Left renal cortex interstitium (tissue), 4 donors: ENCODE results near the gene HIF1A. TPM values are rescaled to one million over a fixed set of nuclear protein-coding genes. Genes with fewer than 3 reads are reported as not detected.

Experiments used
- DNase-seq, 4 donors: peaks; one replicate each; pipeline ENCODE4 v3.0.0-alpha.2; 2013; ENCODE audit warnings: low read depth in 4 of 4, low spot score in 2 of 4, missing footprints in 1 of 4
- polyA plus RNA-seq, 4 donors: library from polyadenylated mRNA; unstranded; fragments of 120-200 nt; gene quantifications; one replicate each; pipeline ENCODE4 v1.2.1, GENCODE V29; 2013; ENCODE audit not compliant: insufficient read length in 4 of 4

Gene HIF1A
- polyA plus RNA-seq, 4 donors = 143 to 178 (median 154) TPM

DNA sequence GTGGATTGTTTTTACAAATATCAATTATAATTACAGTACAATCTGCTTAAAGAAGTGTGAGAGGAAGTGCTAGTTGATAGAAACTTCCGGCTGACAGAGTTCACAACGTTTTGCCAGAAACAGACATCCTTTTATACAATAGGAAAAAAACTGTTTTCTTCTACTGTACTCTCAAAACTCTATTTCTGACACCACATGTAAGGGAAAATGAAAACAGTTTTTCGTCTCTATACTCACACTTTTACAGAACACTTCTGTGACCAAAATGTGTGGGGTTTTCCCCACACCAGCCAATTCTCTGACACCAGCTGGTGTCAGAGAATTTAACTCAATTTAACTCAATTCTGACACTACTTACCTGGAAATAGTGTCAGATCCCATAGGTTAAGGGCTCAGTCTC is 24.2 kb upstream of the HIF1A start:
- DNase-seq = no peak

DNA sequence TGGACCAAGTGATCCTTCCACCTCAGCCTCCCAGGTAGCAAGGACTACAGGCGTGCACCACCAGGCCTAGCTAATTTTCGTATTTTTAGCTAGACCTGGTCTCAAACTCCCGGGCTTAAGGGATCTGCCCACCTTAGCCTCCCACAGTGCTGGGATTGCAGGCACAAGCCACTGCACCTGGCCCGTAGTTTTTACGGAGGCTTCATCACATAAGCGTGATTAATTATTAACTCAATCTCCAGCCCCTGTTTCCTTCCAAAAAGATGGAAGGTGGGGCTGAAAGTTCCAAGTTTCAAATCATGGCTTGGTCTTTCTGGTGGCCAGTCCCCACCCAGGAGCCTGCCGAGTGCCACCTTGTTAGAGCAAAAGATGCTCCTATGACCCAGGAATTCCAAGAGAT is 22.5 kb upstream of the HIF1A start:
- no peak for DNase-seq

DNA sequence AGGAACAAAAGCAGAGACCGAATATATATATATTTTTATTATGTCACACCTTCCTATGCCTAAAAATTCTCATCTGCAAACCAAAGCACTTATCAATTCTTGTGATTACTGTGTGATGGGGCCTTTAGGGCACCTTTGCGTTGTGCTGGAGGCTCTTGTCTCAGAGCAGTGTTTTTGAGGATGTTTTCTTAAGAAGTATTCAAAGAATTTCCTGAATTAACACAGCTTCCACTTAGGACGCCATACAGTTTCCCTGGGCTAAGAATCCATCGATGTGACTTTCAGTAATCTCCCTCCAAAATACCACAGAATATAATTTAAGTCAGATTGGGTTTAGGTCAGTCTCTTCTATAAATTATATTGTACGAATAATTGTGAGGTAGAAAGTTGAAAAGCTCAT is 22.0 kb upstream of the HIF1A start:
- no peak for DNase-seq

DNA sequence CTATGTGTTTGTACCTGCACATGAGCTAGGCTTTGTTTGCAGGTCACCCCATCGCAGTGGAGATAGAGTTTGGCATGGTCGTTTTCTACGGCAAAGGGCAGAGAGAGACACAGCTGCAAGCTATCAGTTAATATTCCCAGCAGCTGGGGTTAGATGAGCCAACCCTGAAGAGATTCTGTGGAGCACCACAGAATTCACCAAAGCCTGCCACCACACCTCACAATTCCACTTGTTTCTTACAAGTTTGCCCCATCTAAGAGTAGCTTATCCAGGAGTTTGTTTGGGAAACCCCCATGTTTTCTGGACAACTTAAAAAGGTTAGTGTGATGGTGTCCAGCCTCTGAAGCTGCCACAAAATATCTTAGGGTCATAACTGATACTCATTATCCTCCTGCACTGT is 20.0 kb upstream of the HIF1A start:
- DNase-seq = no peak

DNA sequence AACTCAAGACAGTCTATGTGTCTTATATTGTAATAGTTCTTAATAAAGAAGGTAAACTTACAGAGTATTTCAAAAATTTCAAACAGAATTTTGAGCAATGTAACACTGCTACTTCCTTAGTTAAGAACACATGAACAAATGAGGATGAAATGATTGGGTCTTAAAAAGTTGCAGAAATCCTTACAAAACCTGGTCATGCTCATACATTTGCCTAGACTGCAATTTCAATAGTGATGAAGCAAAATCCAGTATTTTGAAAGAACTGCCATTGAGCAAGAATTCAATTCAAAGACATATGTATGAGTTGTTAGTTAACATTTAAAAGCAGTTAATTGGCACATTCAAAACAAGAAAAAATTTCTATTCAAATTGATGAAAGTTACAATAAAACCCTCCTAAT is 17.8 kb upstream of the HIF1A start:
- DNase-seq = no peak

DNA sequence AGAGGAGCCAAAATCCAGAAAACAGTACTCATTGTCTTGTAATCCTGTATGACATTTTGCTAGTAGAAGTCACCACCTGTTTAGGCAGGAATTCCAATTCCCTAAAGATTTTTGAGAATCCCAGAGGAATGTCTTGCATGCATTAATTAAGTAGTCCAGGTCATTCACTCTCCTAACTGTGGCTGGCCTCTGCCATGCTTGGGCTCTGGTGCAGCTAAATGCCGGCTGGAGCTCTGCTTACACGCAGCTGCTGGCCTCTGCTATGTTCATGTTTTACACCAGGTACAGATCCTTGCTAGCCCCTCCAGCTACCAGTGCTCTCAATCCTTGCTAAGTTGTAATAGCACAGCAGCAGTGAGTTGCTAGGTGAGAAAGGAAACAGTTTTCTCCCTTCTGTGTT is 16.3 kb upstream of the HIF1A start:
- no peak for DNase-seq

DNA sequence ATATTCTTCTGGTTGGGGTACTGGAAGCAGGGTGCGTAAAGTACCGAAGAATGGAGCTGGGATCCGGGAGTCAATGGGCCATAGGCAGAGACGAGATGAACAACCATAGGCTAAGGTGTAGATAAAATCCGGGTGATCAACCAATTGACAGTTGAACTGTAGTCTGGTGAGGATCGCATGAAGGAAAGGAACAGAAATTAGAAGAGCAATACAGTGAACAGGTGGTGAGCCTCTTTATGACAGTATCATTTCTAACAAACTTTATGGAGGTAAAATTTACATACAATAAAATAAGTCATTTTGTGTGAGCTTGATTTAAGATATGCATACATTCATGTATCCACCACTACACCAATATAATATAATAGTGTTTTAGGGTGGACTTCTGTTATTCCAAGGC is 13.9 kb upstream of the HIF1A start:
- DNase-seq = no peak

DNA sequence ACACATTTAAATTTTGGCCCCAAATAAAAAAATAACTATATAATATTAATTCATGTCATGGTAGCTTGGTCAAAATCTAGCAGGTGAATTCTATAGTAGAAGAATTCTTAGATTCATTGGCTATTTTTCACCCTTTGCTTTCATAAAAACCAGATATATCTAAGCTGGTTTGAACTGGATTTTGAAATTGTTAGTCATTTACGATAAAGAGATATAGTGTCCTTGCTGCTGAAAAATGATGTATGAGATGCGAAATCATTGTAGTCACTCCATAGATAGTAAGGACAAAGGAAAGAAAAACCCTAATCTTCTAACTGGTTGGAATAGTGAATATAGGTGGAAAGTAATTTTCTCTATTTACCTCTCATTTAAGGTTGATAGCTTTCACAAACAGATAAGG is 12.2 kb upstream of the HIF1A start:
- no peak for DNase-seq

DNA sequence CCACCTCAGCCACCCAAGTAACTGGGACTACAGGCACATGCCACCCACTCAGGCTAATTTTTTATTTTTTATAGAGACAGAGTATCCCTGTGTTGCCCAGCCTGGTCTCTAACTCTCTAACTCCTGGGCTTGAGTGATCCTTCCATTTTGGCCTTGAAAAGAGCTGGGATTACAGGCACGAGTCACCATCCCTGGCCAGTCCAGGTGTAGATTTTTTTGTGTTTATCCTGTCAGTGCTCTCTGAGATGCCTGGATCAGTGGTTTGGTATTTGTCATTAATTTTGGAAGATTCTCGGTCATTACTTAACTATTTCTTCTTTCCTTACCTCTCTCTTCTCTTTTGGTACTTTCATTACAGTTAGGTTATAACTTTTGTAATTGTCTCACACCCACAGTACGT is 5.3 kb upstream of the HIF1A start:
- DNase-seq = no peak

DNA sequence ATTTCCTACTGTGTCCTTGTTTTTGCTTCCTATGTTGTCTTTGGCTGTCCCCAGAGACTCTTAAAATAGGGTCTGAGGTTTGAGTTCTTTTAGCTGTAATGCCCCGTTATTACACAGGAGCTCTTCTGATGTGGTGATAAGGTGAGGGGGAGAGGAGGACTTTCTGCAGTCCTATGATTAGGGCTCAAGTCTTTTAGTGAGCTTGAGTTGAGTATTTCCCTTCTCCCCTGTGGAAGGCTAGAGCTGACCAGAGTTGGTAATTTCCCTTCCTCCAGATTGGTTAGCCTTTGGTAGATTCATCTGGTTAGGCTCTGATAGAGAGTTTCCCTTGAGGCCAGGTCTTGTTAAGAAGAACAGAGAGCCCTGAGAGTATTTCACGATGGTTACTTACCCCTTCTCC is 4.3 kb upstream of the HIF1A start:
- no peak for DNase-seq

DNA sequence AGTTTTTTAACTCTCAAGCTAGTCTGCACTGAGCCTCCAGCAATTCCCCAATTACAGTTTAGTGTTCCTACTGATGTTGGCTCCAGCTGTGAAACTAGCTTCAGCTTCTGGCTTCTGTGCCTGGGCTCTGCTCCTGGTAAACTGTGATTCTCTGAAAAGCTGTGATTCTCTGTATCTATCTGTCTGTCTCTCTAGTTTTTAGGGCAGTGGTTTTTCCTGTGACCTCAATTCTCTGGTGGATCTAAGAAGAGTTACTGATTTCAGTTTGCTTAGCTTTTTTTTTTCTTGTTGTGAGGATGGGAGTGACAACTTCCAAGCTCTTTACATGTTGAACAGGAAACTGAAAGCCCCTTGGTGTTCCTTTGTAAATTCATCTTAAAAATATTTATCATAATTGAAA is 3.8 kb upstream of the HIF1A start:
- DNase-seq = no peak

DNA sequence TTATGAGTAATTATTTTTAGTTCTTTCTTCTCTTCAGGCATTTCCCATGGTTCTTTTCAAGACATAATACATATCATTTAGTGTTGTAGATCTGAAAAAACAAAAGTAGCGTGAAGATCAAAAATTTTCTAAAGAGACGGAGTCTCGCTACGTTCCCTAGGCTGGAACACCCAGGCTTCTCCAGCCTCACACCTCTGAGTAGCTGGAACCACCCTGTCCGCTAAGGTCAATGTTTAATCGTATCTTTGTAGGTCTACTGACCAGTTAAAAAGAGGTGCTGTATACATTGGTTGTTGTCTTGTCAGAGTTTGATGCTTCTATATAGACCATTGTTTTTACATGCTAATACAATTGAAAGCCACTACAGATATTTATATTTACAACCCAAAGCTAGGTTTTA is 1.3 kb upstream of the HIF1A start:
- no peak for DNase-seq

DNA sequence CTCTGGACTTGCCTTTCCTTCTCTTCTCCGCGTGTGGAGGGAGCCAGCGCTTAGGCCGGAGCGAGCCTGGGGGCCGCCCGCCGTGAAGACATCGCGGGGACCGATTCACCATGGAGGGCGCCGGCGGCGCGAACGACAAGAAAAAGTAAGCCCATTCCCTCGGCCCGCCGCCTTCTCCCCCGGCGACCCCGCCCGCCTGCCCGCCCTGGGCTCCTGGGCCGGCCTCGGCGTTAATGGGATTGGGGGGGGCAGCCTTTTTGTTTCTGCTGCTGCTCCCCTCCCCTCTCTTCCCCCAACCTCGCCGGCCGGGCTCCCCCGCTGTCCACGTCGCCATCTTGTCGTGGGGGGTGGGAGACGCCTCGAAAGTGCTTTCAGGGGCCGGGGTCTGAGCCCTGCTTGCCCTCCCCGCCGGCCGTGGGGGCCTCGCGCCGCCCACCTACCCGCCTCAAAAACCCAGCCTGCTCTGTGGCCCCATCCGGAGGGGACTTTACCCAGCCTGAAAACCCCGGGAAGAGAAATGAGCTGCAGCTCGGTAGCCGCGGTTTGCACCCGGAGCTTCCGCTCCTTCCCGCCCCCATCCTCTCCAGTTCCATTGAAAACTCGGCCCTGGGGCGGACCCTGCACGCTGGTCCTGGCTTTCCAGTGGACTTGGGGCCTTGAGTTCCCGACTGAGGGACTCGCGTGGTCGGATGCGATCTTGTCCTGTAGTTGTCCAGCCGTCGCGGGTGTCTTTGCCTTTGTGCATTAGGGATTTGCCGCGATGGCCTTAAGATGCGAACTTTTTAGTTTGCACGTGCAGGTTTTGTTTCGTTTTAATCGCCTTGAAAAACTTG is 598 bp downstream of the HIF1A start:
- DNase-seq = peak in 3 of 4 donors; percentile 48 to 71 (median 67)

DNA sequence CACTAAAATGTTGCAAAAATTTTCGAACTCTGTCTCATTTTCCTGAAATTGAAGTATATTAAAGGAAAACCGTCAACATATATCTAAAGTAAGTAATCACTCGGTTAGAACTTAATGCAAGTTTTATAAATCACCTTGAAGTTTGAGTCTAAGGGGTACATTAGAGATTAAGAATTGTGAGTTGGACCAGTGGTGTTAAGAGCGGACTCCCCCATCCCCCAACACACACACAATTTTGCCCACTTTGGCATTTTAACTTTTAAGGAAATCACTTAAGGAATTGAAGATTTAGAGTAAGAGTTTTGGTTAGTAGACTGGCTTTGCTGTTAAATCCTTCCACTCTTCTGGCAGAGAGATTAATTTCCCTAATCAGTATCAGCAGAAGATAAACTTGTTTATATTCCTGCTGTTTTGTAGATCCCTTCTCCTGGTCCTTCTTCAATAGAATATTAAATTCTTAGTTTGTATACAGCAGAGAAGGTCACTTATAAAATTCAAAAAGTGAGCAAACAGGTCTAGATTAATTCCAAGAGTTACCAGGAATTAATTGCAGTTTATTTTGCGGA is 1.5 kb downstream of the HIF1A start:
- DNase-seq = no peak

DNA sequence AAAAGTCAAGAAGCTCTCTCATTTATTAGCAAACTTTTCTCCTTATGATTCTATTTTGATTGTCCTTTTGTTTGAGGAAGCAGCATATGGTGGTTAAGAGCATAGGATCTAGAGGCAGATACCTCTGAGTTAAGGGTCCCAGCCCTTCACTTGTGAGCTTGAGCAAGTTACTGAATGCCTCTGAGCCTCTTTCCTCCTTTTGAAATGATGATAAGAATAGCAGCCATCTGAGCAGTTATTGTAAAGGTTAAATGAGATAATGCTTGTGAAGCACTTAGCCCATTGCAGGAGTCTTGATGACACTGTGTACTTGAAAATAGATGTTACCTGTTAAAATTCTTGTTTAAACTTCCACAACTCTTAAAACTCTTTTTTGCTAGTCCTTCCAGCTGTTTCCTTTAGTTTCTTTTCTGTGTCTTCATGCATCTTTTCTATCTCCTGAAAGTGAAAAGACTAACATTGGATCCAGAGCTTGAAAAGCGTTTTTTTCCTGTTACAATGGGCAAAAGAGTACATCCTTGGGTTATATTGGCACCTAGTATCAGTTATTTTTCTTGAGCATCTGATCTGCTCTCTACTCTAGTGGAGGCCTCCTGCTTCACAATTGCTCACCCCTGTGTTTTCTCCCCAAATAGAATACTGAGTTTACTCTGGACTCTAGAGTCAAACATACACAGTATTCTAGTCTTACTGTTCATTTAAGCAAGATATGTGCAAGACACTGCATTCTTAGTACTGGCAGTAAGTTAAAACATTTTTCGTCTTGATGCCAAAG is 3.1 kb downstream of the HIF1A start:
- DNase-seq = no peak

DNA sequence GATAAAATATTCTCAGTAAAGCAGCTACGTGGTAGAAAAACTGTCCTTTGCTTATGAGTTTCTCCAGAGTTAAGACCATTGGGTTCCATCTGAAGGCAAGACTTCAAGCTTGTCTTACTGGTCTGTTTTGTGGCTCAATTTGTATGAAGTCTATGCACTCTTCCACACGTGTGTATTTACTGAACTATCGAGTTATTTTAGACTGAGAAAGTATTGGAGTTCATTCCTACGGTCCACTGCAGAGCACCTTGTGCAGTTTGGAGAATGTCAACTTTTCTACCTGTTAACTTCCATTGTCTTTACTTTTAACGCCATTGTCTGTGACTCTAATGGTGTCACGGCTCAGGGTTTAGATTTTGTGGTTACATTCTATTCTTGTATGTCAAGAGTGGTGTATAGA is 3.7 kb downstream of the HIF1A start:
- DNase-seq = no peak

DNA sequence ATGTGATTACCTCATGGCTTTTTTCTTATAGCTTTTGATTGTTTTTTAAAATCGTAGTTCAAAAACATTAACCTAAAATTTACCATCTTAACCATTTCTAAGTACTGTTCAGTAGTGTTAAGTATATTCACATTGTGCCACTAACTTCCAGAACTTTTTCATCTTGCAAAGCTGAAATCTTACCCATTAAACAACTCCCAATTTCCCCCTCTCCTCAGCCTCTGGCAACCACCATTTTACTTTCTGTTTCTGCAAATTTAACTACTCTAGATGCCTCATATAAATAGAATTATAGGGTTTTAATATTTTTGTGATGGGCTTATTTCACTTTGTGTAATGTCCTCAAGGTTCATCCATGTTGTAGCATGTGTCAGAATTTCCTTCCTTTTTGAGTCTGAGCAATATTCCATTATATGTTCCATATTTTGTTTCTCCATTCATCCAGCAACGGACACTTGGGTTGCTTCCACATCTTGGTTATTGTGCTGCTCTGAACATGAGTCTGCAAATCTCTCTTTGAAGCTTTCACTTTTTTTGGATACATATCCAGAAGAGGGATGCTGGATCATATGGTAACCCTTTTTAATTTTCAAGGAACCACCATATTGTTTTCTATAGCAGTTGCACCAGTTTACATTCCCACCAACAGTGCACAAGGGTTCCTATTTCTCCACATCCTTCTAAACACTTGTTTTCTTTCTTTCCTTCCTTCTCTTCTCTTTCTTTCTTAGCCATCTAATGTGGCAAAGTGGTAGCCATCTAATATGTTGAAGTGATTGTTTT is 5.0 kb downstream of the HIF1A start:
- no peak for DNase-seq

DNA sequence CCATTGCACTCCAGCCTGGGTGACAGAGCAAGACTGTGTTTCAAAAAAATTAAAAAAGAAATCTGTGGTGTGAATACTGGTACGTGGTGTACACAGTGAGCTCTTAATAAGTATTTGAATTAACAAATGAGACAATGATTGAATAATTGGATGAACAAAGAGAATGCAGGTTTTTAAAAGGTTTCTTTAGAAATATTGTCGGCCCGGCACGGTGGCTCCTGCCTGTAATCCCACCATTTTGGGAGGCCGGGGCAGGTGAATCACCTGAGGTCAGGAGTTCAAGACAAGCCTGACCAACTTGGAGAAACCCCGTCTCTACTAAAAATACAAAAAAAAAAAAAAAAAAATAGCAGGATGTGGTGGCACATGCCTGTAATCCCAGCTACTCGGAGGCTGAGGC is 6.6 kb downstream of the HIF1A start:
- DNase-seq = no peak

DNA sequence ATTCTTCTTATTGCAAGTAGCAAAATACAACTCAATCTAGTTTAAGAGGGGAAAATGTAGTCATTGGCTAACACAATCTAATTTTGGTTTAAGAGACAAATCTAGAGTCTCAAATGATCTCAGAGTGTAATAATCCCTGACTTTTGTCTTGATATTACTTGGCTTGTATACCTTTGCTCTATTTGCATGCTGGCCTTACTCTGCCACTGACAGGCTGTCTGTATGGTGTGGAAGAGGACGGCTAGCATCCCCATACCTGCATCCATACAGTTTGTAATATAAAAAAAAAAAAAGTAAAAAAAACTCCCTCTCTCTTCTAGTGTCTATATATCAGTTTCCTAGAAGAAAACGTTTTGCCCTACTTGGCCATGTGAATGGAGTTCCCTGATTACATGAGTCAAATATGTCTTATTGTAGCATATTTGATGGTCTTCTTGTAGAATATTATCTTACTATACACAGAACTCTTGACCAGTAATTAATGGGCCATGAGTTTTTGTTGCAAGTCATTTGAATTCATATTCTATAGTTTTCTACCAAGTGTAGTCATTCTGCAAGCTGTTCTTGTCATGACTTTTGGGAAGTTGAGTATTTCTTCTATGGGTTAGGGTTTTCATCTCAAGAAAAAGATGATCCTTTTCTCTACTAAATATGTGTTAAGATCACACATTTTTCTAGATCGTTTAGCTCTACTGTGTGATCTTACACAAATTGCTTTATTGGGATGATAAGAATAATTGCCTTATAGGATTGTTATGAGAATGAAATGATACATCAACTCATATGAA is 8.2 kb downstream of the HIF1A start:
- no peak for DNase-seq

DNA sequence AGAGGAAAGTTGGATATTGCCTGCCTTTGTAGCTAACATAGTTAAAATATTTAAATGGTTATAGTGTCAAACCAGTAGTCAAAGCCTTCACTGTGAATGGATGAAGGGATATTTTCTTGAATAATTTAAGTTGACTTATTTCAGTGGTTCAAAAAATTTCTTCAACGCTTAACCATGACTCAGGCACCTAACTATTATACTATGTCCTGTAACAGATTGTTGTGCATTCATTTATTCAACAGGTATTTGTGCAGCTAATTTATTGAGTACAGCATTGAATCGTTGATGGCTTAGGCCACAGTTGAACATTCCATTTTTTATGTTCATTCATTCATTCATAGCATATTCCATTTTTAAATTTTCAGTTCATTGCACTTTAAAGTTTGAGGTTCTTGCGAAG is 9.2 kb downstream of the HIF1A start:
- DNase-seq = no peak
